DMS153 (cell line): ENCODE data around the gene LAMA4.

ENCODE experiments used
- DNase-seq: peaks from one replicate; lab custom pipeline; 2025; lab: John Stamatoyannopoulos, UW

Gene LAMA4

DNA sequence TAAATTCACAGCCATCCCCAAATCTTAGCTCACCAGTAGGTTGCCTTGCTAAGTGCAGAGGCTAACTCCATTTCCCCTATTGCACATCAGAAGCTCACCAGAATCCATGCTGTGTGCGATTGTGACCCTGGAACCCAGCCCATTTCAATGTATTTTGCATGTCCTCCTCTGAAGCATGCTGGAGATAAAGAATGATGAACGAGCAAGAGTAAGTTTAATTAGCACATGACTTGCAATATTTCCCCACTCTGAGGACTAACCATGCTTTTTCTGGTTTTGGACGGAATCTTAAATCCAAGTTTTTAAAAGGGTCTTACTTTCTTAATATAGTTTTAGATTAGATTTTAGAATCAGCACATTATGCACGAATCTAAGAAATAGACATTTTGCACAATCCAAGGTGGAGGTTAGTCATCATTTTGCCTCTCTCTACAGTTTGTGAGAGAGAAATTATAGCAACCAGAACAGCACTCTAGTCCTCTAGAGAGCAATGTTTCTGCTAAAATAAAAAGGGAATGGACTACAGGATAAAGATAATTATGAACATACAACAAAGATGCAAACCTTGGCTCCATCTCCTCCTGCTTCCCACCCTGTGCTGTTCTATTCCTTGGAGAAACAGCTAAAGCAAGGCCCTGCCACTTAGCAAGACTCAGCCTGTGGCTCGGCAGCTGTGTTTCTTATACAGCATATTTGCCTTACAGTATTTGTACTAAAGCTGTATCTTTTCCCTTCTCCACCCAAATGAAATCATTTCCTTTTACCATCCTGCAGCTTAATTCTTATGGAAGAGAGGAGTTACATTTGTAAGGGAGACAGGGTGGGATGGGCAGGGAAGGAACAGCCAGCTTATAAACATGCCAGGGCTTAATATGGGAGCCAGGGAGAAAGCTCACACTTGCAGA lies 24.9 kb upstream of the LAMA4 start:
- no peak for DNase-seq

DNA sequence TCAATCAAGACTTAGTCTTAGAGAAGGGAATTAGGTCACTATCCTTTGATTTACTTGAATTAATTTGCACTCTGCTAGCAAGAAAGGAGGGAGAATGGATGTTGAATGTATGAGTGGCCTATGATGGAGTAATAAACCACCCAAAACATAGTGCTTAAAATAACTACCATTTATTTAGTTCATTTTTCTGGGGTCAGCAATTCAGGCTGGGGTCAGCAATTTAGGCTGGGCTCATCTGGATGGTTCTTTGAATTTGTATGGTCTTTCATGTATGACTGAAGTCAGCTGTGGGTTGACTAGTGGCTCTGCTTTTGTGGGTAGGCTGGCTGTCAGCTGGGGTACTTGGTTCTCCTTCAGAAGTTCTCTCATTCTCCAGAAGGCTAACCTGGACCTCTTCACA lies 21.0 kb upstream of the LAMA4 start:
- DNase-seq = no peak

- DNase-seq = no peak
Observed at GRCh38 chr6:112274774-112275173, 20.4 kb upstream of the LAMA4 start.

DNA sequence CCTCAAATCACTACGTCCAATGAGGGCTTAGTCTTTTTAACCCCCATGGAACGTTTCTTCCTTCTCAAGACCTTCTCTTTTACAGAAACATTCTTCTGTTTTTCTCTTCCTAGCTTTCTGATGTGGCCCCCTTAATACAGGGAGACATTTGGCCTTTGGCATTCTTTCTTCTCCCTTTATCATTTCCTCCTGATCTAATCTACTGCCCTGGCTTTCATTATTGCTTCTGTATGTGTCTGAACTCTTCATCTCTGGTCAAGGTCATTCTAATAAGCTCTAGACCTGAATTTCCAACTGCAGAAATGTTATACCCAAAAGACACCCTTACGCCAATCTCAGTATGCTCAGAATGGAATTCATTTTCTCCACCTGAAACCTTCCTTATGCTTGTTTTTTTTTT lies 18.4 kb upstream of the LAMA4 start:
- no peak for DNase-seq

DNA sequence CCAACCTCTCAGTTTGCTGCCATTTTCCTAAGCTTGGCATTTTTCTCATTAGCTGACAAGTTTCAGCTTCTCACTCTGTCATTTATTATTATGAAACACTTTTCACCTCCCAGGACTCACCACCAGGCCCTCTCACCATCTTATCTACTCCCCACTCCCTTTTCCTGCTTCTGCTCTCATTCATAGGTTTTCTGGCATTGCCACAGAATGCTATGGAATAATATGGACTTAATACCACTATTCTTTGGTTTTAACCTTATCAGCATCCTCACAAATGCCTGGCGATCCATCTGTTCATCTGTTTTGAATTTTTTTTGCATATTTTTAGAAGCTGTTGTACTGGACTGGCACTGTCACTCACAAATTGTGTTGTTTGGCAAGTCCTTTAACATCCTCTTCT lies 16.4 kb upstream of the LAMA4 start:
- no peak for DNase-seq

DNA sequence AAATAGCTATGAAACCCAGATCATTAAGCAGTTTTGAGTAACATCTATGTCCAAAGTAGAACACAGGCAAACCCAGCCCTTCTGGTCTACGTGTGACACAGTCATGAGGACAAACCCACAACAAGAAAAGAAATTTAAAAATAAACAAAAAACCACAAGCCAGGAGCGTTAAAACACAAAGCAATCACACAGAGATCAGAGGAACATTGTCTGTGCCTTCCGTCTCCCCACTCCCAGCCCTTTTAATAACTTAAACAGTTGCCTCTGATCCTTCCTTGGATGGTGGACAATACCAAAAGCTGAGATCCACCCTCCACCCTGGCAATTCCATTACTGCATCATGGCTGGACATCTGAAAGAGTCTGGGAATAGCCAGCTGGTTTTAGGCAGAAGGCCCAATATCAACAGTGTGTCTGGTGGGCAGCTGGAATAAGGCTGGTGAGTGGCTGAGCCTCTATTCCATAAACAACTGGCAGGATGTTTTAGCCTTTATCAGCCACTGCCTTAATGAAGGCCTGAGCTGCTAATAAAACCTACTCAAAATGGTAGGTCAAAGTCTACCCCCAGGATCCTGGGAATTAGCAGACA lies 15.7 kb upstream of the LAMA4 start:
- no peak for DNase-seq

GRCh38 chr6:112269114-112269513 lies 14.7 kb upstream of the LAMA4 start:
- DNase-seq = no peak

DNA sequence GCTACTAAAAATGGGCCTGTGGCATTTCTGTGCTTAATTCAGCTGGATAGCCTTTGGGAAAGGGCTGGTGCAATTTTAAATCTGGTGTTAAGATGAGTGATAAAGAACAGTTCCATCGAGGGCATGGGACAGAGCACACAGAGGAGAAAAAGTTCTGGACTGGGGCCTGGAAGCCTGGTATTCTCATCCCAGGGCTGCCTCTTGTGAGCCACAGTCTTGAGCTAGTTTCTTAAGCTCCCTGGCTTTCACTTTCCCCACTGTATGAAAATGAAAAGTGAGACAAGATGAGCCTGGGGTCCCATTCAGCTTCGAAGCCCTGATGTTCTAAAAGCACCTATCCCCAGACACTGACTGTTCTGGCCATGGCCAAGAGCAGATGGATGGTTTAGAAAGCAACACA lies 14.3 kb upstream of the LAMA4 start:
- DNase-seq = no peak

GRCh38 chr6:112268019-112268418 lies 13.7 kb upstream of the LAMA4 start:
- no peak for DNase-seq

DNA sequence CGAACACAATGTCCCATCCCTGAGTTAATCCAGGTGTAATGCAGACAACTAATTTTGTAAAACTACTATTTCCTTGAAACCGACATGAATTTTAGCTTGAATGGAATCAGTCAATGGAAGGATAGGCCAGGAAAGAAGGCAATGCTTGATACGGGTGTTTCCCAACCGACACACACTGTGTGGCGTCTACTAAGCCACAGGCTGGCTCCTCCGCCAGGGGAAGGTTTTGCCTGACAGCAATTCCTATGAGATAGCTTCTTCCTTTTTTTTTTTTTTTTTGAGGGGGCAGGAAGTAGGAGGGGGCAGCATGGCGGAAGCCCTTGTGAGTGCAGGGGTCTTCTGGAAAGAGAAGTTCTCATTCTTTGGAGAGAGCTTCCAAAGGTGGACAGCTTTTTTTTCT lies 12.0 kb upstream of the LAMA4 start:
- no peak for DNase-seq

DNA sequence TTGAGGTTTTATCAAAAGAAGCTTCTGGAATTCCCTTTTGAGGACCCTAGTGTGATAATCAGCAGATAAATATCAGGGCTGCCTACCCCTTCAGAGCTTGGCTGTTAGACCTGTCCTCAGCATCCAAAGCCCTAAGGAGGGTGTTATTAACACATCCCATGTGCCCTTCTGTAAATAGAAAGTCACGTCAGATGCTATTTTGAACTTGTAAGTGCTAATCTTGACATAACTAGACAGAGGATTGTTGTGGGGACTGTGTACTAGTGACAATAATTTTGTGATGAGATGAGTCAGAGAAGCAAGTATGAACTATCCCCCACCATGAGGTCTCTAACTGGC lies 4.9 kb upstream of the LAMA4 start:
- DNase-seq = no peak

- no peak for DNase-seq
Observed at GRCh38 chr6:112258642-112259336, 4.4 kb upstream of the LAMA4 start.

- DNase-seq = no peak
Observed at GRCh38 chr6:112257178-112257855, 3.0 kb upstream of the LAMA4 start.

- no peak for DNase-seq
Observed at GRCh38 chr6:112254921-112255320, 554 bp upstream of the LAMA4 start.

- no peak for DNase-seq
Observed at GRCh38 chr6:112253498-112253840, 898 bp downstream of the LAMA4 start.

GRCh38 chr6:112252571-112253497 lies 1.5 kb downstream of the LAMA4 start:
- no peak for DNase-seq

GRCh38 chr6:112251171-112251875 lies 3.0 kb downstream of the LAMA4 start:
- no peak for DNase-seq

- DNase-seq = no peak
Observed at GRCh38 chr6:112249489-112249888, 4.9 kb downstream of the LAMA4 start.

GRCh38 chr6:112247275-112247674 lies 7.1 kb downstream of the LAMA4 start:
- DNase-seq = no peak

DNA sequence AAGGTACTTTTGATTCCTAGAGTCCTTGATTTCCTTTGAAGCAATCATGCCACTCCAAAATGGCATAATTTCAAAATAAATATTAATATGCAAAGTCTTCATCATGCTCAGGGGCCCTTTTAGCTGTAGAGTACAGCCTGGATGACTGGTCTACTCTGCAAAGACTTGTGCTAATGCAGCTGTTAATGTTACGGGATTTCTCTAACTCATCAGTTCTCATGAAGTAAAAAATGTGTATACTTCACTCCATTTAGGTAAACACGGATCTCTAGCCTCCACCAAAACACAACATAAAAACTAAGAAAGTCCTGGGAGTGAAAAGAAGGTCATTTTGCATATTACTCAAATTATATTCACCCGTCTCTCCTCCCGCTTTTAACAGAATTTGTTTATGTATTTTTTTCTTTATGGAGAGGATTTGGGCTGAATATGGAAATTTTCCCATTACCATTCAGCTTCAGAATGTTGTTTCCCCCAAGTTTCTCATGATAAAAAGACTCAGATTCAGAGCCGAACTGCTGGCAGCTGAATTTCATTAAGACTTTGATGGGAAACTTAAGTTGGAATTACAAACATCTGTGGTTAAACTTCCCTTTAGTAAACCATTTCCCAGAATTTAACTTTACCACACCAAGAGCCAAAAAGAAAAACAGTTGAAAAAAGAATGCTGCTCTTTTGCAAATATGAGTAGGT lies 8.7 kb downstream of the LAMA4 start:
- no peak for DNase-seq
